Omental fat pad (tissue), 4 donors: ENCODE results near the gene TRAPPC10. TPM values are rescaled to one million over a fixed set of nuclear protein-coding genes. Genes with fewer than 3 reads are reported as not detected.

Source experiments
- ATAC-seq: fragments of 150-250 bp; one replicate; pipeline ENCODE4 v1.9.1; 2016; ENCODE audit warnings: mild to moderate bottlenecking, moderate library complexity; ENCODE audit not compliant: low FRiP score
- DNase-seq: peaks from one replicate; pipeline ENCODE4 v3.0.0-alpha.2; 2019; ENCODE audit warnings: low spot score
- total RNA-seq, 4 donors: library from RNA; depleted of rRNA; stranded (reverse); fragments of >200 nt; gene quantifications; one replicate each; pipeline ENCODE4 v1.1.0, GENCODE V29; 2016
- TF ChIP-seq, protein P1 (sequence below), 3 donors: fragments of 450-650 bp; IDR thresholded peaks; one replicate each; pipeline ENCODE4 v1.5.1; 2016 to 2017; ENCODE audit warnings: antibody characterized with exemption in 3 of 3, mild to moderate bottlenecking in 3 of 3, moderate library complexity in 2 of 3

The TRAPPC10 gene
- total RNA-seq, 4 donors from 2014 or later: 29.3 to 42.8 (median 36.6) TPM

DNA sequence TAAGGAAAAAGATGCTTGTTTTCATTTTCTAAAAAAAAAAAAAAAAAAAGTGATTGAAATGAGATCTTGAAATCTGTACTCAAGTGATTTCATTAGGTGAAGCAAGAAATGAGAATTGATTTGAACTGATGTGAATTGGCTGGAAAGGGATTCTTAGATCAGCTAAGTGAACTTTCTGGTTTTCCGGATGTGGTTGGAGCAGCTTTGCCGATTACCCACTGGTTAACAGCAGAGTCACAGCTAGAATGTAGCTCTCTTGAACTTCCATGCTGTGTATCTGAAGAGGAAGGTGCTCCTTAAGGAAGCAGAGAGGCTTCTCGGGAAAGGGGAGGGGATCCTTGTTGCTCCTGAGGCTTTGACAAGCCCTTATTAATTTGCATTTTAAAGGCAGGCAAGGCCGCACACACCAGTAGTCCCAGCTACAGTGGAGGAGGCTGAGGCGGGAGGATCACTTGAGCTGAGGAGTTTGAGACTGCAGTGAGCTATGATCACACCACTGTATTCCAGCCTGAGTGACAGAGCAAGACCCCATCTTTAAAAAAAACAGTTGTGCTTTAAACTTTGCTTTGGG lies 66.4 kb downstream of the TRAPPC10 start:
- DNase-seq (no peak), ATAC-seq (no peak)
- TF ChIP-seq, protein P1, sequence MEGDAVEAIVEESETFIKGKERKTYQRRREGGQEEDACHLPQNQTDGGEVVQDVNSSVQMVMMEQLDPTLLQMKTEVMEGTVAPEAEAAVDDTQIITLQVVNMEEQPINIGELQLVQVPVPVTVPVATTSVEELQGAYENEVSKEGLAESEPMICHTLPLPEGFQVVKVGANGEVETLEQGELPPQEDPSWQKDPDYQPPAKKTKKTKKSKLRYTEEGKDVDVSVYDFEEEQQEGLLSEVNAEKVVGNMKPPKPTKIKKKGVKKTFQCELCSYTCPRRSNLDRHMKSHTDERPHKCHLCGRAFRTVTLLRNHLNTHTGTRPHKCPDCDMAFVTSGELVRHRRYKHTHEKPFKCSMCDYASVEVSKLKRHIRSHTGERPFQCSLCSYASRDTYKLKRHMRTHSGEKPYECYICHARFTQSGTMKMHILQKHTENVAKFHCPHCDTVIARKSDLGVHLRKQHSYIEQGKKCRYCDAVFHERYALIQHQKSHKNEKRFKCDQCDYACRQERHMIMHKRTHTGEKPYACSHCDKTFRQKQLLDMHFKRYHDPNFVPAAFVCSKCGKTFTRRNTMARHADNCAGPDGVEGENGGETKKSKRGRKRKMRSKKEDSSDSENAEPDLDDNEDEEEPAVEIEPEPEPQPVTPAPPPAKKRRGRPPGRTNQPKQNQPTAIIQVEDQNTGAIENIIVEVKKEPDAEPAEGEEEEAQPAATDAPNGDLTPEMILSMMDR (IDR thresholded peaks at IDR 0.05): no peak

DNA sequence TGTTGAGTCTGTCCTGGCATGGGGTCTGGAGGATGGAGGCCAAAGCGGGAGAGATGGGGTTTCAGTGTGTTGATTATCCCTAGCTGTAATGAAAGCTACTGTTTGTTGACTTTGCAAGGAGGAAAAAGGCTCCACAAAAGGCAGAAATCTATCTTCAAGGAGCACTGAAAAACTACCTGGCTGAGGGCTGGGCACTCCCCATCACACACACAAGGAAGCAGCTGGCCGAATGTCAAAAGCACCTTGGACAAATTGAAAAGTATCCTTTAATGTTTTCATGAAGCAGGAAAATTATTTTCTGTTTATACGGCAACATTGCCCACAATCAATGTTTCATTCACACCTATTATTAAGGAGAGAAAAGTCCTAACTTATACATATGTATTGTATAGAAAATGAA lies 67.3 kb downstream of the TRAPPC10 start:
- ATAC-seq: no peak
- no peak for DNase-seq
- TF ChIP-seq, protein P1 (IDR thresholded peaks at IDR 0.05): no peak

DNA sequence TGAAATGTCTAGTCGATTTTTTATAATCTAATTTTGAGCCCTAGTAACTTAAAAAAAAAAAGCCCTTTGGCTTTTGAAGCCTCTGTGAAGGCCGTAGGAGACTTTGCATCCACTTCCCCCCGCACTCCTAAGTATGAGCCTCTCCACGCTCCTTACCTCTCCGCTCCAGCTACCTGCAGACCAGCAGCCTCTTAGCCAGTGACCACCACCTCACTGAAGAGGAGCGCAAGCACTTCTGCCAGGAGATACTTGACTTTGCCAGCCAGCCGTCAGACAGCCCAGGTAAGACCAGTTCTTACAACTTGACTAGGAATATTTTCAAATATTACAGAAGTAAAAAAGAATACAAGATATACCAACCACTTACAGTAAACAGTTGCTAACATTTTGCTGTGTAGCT lies 67.7 kb downstream of the TRAPPC10 start:
- TF ChIP-seq, protein P1 (IDR thresholded peaks at IDR 0.05): no peak
- DNase-seq (no peak), ATAC-seq (no peak)

DNA sequence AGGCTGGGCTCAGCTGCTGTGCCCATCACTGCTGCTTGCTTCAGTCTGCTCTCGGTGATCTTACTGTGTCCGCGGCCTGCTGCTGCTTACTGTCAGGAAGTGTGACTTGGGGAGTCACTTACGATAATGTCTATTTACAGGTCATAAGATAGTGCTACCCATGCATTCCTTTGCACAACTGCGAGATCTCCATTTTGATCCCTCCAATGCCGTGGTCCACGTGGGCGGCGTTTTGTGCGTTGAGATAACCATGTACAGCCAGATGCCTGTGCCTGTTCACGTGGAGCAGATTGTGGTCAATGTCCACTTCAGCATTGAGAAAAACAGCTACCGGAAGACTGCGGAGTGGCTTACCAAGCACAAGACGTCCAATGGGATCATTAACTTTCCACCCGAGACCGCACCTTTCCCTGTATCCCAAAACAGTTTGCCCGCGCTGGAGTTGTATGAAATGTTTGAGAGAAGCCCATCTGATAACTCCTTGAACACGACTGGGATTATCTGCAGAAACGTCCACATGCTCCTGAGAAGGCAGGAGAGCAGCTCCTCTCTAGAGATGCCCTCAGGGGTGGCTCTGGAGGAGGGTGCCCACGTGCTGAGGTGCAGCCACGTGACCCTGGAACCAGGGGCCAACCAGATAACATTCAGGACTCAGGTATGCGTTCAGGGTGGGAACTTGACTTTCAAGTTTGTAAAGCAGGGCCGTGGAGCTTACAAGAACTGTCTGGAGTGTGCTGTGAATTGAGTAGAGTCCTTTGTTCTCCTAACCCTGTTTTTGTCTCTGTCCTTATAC lies 70.7 kb downstream of the TRAPPC10 start:
- TF ChIP-seq, protein P1 (IDR thresholded peaks at IDR 0.05): no peak
- no peak for DNase-seq
- no peak for ATAC-seq

DNA sequence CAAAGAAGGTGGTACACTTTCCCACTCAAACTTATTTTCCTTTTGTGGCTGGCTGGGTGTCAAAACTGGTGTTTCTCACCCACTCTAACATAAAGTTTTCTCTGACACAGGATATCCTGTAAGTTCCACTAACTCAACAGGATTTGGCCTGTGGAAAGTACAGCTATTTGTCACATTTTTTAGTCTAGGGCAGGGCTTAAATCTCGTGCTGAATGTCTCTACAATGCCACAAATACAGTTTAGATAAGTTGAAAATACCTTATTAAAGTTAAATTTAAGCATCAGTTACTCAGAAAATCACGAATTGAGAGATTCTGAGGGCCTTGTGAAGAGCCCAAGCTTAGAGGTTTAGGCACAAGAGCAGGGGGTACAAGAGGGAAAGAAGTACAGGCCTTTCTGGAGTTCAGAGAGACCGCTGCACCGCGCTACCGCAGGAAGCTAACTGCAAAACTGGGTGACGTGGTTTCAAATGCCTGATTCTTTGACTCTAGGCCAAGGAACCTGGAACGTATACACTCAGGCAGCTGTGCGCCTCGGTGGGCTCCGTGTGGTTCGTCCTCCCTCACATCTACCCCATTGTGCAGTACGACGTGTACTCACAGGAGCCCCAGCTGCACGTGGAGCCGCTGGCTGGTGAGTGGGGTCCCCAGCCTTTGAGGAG lies 71.7 kb downstream of the TRAPPC10 start:
- DNase-seq (no peak), ATAC-seq (no peak)
- TF ChIP-seq, protein P1 (IDR thresholded peaks at IDR 0.05): no peak

DNA sequence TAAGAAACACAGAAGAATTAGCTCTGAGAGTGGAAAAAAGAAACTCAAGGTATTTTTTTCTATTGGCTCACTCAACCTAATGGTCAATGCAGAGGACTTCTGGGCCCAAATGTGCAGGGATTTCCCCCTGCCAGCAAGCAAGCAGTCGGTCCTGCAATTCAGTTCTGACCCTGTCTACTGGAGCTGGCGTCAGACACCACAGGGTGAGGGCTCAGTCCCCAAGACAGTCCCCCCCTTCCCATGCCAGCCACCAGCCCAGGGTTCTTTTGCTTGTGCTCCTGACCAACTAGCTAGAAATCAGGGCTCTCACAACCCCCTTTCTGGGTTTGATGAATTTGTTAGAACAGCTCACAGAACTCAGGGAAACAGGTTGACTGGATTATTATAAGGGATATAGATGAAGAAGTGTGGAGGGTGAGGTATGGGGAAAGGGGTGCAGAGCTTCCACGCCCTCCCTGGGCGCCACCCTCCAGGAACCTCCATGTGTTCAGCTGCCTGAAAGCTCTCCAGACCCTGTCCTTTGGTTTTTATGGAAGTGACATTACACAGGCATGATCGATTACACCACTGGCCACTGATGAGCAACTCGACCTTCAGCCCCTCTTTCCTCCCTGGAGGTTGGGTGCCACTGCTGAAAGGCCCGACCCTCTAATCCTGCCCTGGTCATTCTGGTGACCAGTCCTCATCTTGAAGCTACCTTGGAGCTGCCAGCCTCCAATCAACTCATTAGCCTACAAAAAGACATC lies 72.6 kb downstream of the TRAPPC10 start:
- TF ChIP-seq, protein P1 (IDR thresholded peaks at IDR 0.05): no peak
- no peak for ATAC-seq
- no peak for DNase-seq
